ENCODE measurements around the gene MYG1. TPM values are rescaled to one million over a fixed set of nuclear protein-coding genes. Genes with fewer than 3 reads are reported as not detected.

Gene MYG1
- total RNA-seq, 2 experiments from 2014 or later = 30.9 to 33.8 TPM

DNA sequence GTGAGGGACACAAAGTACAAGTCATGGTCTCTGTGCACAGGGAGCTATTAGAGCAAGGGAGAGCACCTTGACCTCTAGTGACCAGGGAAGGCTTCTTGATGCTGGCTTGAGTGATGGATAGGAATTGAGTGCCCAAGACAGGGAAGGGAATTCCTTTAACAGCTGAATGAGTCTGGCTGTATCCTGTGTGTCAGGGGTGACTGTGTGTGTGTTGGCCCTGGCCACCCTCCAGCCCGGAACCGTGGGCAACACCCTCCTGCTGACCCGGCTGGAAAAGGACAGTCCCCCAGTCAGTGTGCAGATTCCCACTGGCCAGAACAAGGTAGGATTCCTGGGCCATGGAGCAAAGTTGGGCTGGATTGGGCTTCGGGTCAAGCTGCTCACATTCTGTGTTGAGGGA is 9.6 kb upstream of the MYG1 start:
- no peak overlapping the region for H3K4me3 ChIP-seq (ENCODE audit: low read length)
- no peak overlapping the region for H3K27ac ChIP-seq (ENCODE audit: low read depth in 1 of 2, low read length in 2 of 2)
- peaks cover 12% of the 10 kb centered on the region for H3K4me1 ChIP-seq (ENCODE audit: insufficient read depth, low read length)
- TF ChIP-seq, protein P1, sequence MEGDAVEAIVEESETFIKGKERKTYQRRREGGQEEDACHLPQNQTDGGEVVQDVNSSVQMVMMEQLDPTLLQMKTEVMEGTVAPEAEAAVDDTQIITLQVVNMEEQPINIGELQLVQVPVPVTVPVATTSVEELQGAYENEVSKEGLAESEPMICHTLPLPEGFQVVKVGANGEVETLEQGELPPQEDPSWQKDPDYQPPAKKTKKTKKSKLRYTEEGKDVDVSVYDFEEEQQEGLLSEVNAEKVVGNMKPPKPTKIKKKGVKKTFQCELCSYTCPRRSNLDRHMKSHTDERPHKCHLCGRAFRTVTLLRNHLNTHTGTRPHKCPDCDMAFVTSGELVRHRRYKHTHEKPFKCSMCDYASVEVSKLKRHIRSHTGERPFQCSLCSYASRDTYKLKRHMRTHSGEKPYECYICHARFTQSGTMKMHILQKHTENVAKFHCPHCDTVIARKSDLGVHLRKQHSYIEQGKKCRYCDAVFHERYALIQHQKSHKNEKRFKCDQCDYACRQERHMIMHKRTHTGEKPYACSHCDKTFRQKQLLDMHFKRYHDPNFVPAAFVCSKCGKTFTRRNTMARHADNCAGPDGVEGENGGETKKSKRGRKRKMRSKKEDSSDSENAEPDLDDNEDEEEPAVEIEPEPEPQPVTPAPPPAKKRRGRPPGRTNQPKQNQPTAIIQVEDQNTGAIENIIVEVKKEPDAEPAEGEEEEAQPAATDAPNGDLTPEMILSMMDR (IDR thresholded peaks at IDR 0.05) = no peak
- intact Hi-C loops (cut with DNase I, micrococcal nuclease) = loop anchor here in 1 of 2 experiments (2.0 to 5.0 kb wide), 3 partner anchors 38 to 223 kb away; a partner anchor contains a TSS
- DNase-seq = no peak
- no peaks in the 10 kb centered on the region for H3K27me3 ChIP-seq (ENCODE audit: control insufficient read depth in 1 of 2, insufficient read depth in 2 of 2, low read length in 2 of 2)
- Mint-ChIP-seq H3K9me3 (no peaks in the 10 kb centered on the region), H3K27ac (no peak overlapping the region), H3K36me3 (ENCODE audit: low read depth) (no peaks in the 10 kb centered on the region), H3K4me1 (ENCODE audit: low read depth) (peaks cover 6% of the 10 kb centered on the region), H3K27me3 (no peaks in the 10 kb centered on the region), H3K4me3 (no peak overlapping the region)
- ChIA-PET POLR2A (no interaction called here), CTCF (interaction anchor here (4.4 kb wide), 1 partner anchor 77 kb away, joined by 15 read pairs; no protein-coding TSS in a partner anchor)
- H3K9me3 ChIP-seq (ENCODE audit: control insufficient read depth in 1 of 2, insufficient read depth in 1 of 2, low read length in 2 of 2) = no peaks in the 10 kb centered on the region
- ATAC-seq (ENCODE audit: poor library complexity) = no peak
- H3K36me3 ChIP-seq (ENCODE audit: insufficient read depth, low read length) = no peaks in the 10 kb centered on the region

DNA sequence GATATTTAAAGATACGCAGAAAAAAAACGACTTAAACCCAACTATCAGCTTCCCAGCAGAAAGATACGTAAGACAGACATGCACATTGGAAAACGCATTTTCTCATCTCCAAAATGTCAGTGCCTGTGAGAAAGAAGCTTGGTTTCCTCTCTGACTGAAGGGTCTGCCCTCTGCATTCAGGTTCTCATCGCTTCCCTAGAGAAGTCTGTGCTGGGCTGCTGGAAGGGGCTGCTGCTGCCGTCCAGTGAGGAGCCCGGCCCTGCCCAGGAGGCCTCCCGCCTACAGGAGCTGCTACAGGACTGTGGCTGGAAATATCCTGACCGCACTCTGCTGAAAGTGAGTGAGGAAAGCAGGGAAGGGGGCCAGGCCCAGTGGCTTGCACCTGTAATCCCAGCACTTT is 8.8 kb upstream of the MYG1 start:
- ATAC-seq (ENCODE audit: poor library complexity) (no peak), DNase-seq (no peak)
- Mint-ChIP-seq H3K9me3 (no peaks in the 10 kb centered on the region), H3K27me3 (no peaks in the 10 kb centered on the region), H3K27ac (no peak overlapping the region), H3K4me3 (no peak overlapping the region), H3K36me3 (ENCODE audit: low read depth) (peaks cover 5% of the 10 kb centered on the region), H3K4me1 (ENCODE audit: low read depth) (peaks cover 14% of the 10 kb centered on the region)
- Histone ChIP-seq H3K27me3 (ENCODE audit: control insufficient read depth in 1 of 2, insufficient read depth in 2 of 2, low read length in 2 of 2) (no peaks in the 10 kb centered on the region), H3K36me3 (ENCODE audit: insufficient read depth, low read length) (no peaks in the 10 kb centered on the region), H3K9me3 (ENCODE audit: control insufficient read depth in 1 of 2, insufficient read depth in 1 of 2, low read length in 2 of 2) (no peaks in the 10 kb centered on the region), H3K4me3 (ENCODE audit: low read length) (no peak overlapping the region), H3K27ac (ENCODE audit: low read depth in 1 of 2, low read length in 2 of 2) (no peak overlapping the region), H3K4me1 (ENCODE audit: insufficient read depth, low read length) (peaks cover 16% of the 10 kb centered on the region)
- TF ChIP-seq, protein P1 (IDR thresholded peaks at IDR 0.05) = no peak
- POLR2A ChIA-PET = no interaction called here
- intact Hi-C loops (cut with DNase I, micrococcal nuclease) = no loop called here
- CTCF ChIA-PET = no interaction called here

DNA sequence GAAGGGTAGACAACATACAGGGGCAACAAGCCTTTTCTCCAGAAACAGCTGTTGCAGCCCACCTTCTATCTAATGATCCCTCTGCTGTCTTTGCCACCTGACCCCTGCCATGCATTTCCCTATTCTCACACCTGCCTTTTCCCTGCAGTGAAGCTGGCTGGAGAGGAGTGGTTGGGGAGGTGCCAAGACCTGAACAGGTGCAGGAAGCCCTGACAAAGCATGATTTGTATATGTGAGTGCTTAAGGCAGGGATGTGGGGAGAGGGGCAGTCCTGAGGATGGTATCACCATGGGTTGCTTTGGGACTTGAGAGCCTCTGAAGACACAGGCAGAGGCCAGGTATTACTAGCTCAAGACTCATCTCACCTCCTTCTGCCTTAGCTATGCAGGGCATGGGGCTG is 7.1 kb upstream of the MYG1 start:
- H3K4me3 Mint-ChIP-seq = no peak overlapping the region
- H3K4me1 Mint-ChIP-seq (ENCODE audit: low read depth) = peaks cover 30% of the 10 kb centered on the region
- no peak overlapping the region for H3K27ac Mint-ChIP-seq
- H3K4me1 ChIP-seq (ENCODE audit: insufficient read depth, low read length) = peaks cover 26% of the 10 kb centered on the region
- ATAC-seq (ENCODE audit: poor library complexity) (no peak), DNase-seq (no peak)
- H3K9me3 Mint-ChIP-seq = no peaks in the 10 kb centered on the region
- intact Hi-C loops (cut with DNase I, micrococcal nuclease) = no loop called here
- no peaks in the 10 kb centered on the region for H3K27me3 Mint-ChIP-seq
- TF ChIP-seq, protein P1 (IDR thresholded peaks at IDR 0.05) = no peak
- no peak overlapping the region for H3K27ac ChIP-seq (ENCODE audit: low read depth in 1 of 2, low read length in 2 of 2)
- peaks cover 5% of the 10 kb centered on the region for H3K36me3 ChIP-seq (ENCODE audit: insufficient read depth, low read length)
- H3K9me3 ChIP-seq (ENCODE audit: control insufficient read depth in 1 of 2, insufficient read depth in 1 of 2, low read length in 2 of 2) = no peaks in the 10 kb centered on the region
- CTCF ChIA-PET = interaction anchor here (1.2 to 1.3 kb wide), 2 partner anchors 29 to 79 kb away, joined by 3 to 5 read pairs; partner anchors contain the start of gene AAAS
- POLR2A ChIA-PET = interaction anchor here (1.3 to 8.4 kb wide), 2 partner anchors 28 to 112 kb away, joined by 4 to 109 read pairs; partner anchors contain the start of genes AAAS, CSAD and ZNF740
- H3K27me3 ChIP-seq (ENCODE audit: control insufficient read depth in 1 of 2, insufficient read depth in 2 of 2, low read length in 2 of 2) = no peaks in the 10 kb centered on the region
- H3K36me3 Mint-ChIP-seq (ENCODE audit: low read depth) = peaks cover 23% of the 10 kb centered on the region
- no peak overlapping the region for H3K4me3 ChIP-seq (ENCODE audit: low read length)

All from CD4-positive, alpha-beta T cell (primary cell).